GM12872 (cell line): ENCODE results near the gene VRK2.

ENCODE experiments used
- CTCF ChIP-seq: IDR thresholded peaks from 3 replicates; pipeline ENCODE4 v1.5.1; 2011; ENCODE audit warnings: low read depth, mild to moderate bottlenecking, low read length, moderate library complexity; ENCODE audit not compliant: insufficient read depth

The VRK2 gene

GRCh38 chr2:58030771-58031170 lies 15.8 kb upstream of the VRK2 start:
- TF ChIP-seq CTCF: no peak

GRCh38 chr2:58032016-58032763 lies 14.4 kb upstream of the VRK2 start:
- no peak for TF ChIP-seq CTCF

GRCh38 chr2:58032764-58033080 lies 13.9 kb upstream of the VRK2 start:
- no peak for TF ChIP-seq CTCF

GRCh38 chr2:58033530-58033929 lies 13.1 kb upstream of the VRK2 start:
- TF ChIP-seq CTCF: no peak

GRCh38 chr2:58035352-58035751 lies 11.3 kb upstream of the VRK2 start:
- TF ChIP-seq CTCF: no peak

GRCh38 chr2:58039170-58039611 lies 7.4 kb upstream of the VRK2 start:
- TF ChIP-seq CTCF: no peak

GRCh38 chr2:58042486-58042970 lies 4.1 kb upstream of the VRK2 start:
- TF ChIP-seq CTCF: no peak
